ENCODE results near the gene ADGRF5. TPM values are rescaled to one million over a fixed set of nuclear protein-coding genes. Genes with fewer than 3 reads are reported as not detected.

The ADGRF5 gene
- total RNA-seq, 1 experiment from 2014 or later = 40.0 TPM

DNA sequence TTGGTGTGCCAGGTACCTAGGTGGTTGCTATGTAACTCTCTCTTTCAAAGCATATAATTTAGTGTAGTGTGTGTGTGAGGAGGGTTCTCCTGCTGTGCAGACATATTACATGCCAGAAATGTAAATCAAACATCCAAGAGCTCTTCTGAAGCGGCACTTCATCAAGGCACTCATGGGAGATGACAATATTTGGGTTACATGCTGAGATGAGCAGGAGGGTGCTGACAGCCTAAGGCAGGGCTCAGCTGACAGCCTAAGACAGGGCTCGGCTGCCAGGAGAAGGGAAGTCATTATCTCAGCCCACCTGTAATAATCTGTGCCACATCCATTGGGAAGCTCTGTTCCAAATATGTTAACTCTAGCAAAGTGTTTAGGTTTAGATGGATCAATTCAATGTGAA lies 39.1 kb downstream of the ADGRF5 start:
- Histone ChIP-seq H3K4me3 (no peak overlapping the region), H3K4me2 (no peak overlapping the region), H3F3A (ENCODE audit: insufficient read depth, low read depth) (peaks cover 32% of the 10 kb centered on the region), H3K36me3 (ENCODE audit: low read depth) (peaks cover 90% of the 10 kb centered on the region), H3K4me1 (replicated peaks; ENCODE audit: insufficient read depth) (peaks cover 9% of the 10 kb centered on the region), H3K9me2 (ENCODE audit: insufficient read depth) (no peaks in the 10 kb centered on the region), H3K79me2 (ENCODE audit: low read depth) (no peaks in the 10 kb centered on the region), H3K27me3 (ENCODE audit: insufficient read depth, low read depth) (no peaks in the 10 kb centered on the region), H3K9me3 (ENCODE audit: insufficient read depth, low read depth) (no peaks in the 10 kb centered on the region), H2AFZ (no peak overlapping the region), H4K20me1 (ENCODE audit: insufficient read depth) (0 out of 2 replicates have a peak, but pooled peaks cover 4% of the 10 kb centered on the region), H3K27ac (no peak overlapping the region)
- CTCF ChIA-PET = no interaction called here
- DNase-seq = no peak
- BruUV-seq (replicated peaks) = no TSS peak
- intact Hi-C loops (cut with micrococcal nuclease; ENCODE audit: unreplicated experiment) = no loop called here
- POLR2A ChIA-PET (ENCODE audit: unreplicated experiment) = no interaction called here
- no peak for TF ChIP-seq EZH2 (IDR thresholded peaks at IDR 0.05; ENCODE audit: low read depth)
- TF ChIP-seq, protein P1, sequence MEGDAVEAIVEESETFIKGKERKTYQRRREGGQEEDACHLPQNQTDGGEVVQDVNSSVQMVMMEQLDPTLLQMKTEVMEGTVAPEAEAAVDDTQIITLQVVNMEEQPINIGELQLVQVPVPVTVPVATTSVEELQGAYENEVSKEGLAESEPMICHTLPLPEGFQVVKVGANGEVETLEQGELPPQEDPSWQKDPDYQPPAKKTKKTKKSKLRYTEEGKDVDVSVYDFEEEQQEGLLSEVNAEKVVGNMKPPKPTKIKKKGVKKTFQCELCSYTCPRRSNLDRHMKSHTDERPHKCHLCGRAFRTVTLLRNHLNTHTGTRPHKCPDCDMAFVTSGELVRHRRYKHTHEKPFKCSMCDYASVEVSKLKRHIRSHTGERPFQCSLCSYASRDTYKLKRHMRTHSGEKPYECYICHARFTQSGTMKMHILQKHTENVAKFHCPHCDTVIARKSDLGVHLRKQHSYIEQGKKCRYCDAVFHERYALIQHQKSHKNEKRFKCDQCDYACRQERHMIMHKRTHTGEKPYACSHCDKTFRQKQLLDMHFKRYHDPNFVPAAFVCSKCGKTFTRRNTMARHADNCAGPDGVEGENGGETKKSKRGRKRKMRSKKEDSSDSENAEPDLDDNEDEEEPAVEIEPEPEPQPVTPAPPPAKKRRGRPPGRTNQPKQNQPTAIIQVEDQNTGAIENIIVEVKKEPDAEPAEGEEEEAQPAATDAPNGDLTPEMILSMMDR (conservative IDR thresholded peaks at IDR 0.05) = no peak

DNA sequence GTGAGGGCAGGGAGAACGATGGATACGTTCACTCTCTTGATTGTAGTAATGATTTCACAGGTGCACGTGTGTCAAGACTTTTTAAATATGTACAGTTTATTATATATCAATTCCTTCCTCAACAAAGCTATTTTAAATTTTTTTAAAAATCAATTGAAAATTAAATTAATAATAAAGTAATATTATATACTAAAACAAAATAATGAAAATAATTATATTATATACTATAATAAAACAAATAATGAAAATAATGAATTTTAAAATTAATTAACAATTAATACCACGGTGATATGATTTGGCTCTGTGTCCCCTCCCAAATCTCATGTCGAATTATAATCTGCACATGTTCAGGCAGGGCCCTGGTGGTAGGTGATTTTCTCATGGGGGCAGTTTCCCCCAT lies 42.7 kb downstream of the ADGRF5 start:
- Histone ChIP-seq H3K4me3 (no peak overlapping the region), H3F3A (ENCODE audit: insufficient read depth, low read depth) (peaks cover 60% of the 10 kb centered on the region), H4K20me1 (ENCODE audit: insufficient read depth) (no peaks in the 10 kb centered on the region), H2AFZ (no peak overlapping the region), H3K4me2 (no peak overlapping the region), H3K27me3 (ENCODE audit: insufficient read depth, low read depth) (no peaks in the 10 kb centered on the region), H3K36me3 (ENCODE audit: low read depth) (peaks cover 75% of the 10 kb centered on the region), H3K9me3 (ENCODE audit: insufficient read depth, low read depth) (no peaks in the 10 kb centered on the region), H3K79me2 (ENCODE audit: low read depth) (0 out of 2 replicates have a peak, but pooled peaks cover 5% of the 10 kb centered on the region), H3K9me2 (ENCODE audit: insufficient read depth) (no peaks in the 10 kb centered on the region), H3K27ac (no peak overlapping the region), H3K4me1 (replicated peaks; ENCODE audit: insufficient read depth) (peaks cover 31% of the 10 kb centered on the region)
- intact Hi-C loops (cut with micrococcal nuclease; ENCODE audit: unreplicated experiment) = no loop called here
- ChIA-PET POLR2A (ENCODE audit: unreplicated experiment) (no interaction called here), CTCF (no interaction called here)
- BruUV-seq (replicated peaks) = no TSS peak
- no peak for DNase-seq
- TF ChIP-seq, protein P1 (conservative IDR thresholded peaks at IDR 0.05) = no peak

DNA sequence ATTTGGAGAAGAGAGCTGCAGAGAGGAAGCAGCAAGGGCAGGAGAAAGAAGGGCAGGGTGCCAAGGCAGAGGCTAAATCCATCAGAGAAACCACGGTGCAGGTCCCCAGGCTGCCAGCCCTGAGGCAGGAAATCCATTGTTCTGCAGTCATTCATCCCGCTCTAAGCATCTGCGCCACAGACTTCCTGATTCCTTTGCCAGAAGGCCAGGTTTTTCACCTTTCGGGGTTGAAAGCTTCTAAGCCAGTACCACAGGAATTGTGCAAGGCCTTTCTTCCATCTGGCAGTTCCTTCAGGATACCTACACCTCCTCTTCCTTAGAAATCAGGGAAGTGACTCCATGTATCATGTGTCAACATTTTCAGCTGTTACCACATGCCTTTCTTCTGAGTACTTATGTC lies 45.6 kb downstream of the ADGRF5 start:
- Histone ChIP-seq H3K36me3 (ENCODE audit: low read depth) (peaks cover 75% of the 10 kb centered on the region), H3K4me3 (no peak overlapping the region), H3K27me3 (ENCODE audit: insufficient read depth, low read depth) (no peaks in the 10 kb centered on the region), H2AFZ (no peak overlapping the region), H3K79me2 (ENCODE audit: low read depth) (0 out of 2 replicates have a peak, but pooled peaks cover 5% of the 10 kb centered on the region), H3K4me1 (replicated peaks; ENCODE audit: insufficient read depth) (peaks cover 31% of the 10 kb centered on the region), H3F3A (ENCODE audit: insufficient read depth, low read depth) (peaks cover 58% of the 10 kb centered on the region), H3K27ac (peak overlapping the region; percentile 51), H3K9me2 (ENCODE audit: insufficient read depth) (no peaks in the 10 kb centered on the region), H3K4me2 (peak overlapping the region; percentile 42), H4K20me1 (ENCODE audit: insufficient read depth) (no peaks in the 10 kb centered on the region), H3K9me3 (ENCODE audit: insufficient read depth, low read depth) (no peaks in the 10 kb centered on the region)
- intact Hi-C loops (cut with micrococcal nuclease; ENCODE audit: unreplicated experiment) = loop anchor here (1.0 to 2.0 kb wide), 3 partner anchors 49 to 107 kb away; no protein-coding TSS in a partner anchor
- no peak for TF ChIP-seq EZH2 (IDR thresholded peaks at IDR 0.05; ENCODE audit: low read depth)
- TF ChIP-seq, protein P1 (conservative IDR thresholded peaks at IDR 0.05) = no peak
- POLR2A ChIA-PET (ENCODE audit: unreplicated experiment) = no interaction called here
- CTCF ChIA-PET = no interaction called here
- peak; percentile 92 to 100 for DNase-seq
- BruUV-seq (replicated peaks) = no TSS peak
